Esophagus muscularis mucosa (tissue), 4 donors: ENCODE measurements around the gene NANOS3. TPM values are rescaled to one million over a fixed set of nuclear protein-coding genes. Genes with fewer than 3 reads are reported as not detected.

Source experiments
- DNase-seq: peaks from one replicate; pipeline ENCODE4 v3.0.0-alpha.2; 2017; ENCODE audit errors: extremely low spot score
- H3K27ac ChIP-seq, 4 donors: fragments of 200-600 bp; sonication (generic); replicated peaks in 1 of 4; 1 replicate in 3 of 4; 2 replicates in 1 of 4; pipeline ENCODE4 v1.5.1; 2016 to 2019; ENCODE audit warnings: mild to moderate bottlenecking in 1 of 4
- H3K27me3 ChIP-seq, 4 donors: fragments of 200-600 bp; sonication (generic); one replicate each; pipeline versions ENCODE4 v1.5.1 to v1.6.0; 2016 to 2019
- H3K36me3 ChIP-seq, 4 donors: fragments of 200-600 bp; sonication (generic); one replicate each; pipeline ENCODE4 v1.5.1; 2016 to 2019
- H3K4me1 ChIP-seq, 4 donors: fragments of 200-600 bp; sonication (generic); one replicate each; pipeline ENCODE4 v1.5.1; 2016 to 2019
- H3K4me3 ChIP-seq, 4 donors: fragments of 200-600 bp; sonication (generic); 1 replicate in 2 of 4; 2 replicates in 2 of 4; pipeline ENCODE4 v1.5.1; 2016 to 2019; ENCODE audit warnings: mild to moderate bottlenecking in 4 of 4, moderate library complexity in 1 of 4
- H3K9me3 ChIP-seq, 4 donors: fragments of 200-600 bp; sonication (generic); 1 replicate in 3 of 4; 2 replicates in 1 of 4; pipeline ENCODE4 v1.5.1; 2016 to 2019
- EP300 ChIP-seq: sonication (generic); formaldehyde crosslinking; IDR thresholded peaks from one replicate; pipeline ENCODE4 v1.6.1; 2017; ENCODE audit warnings: antibody characterized with exemption
- POLR2A ChIP-seq: fragments of 450-650 bp; IDR thresholded peaks from one replicate; pipeline ENCODE4 v1.6.1; 2017; ENCODE audit warnings: antibody characterized with exemption, moderate library complexity, mild to moderate bottlenecking, low read depth
- POLR2AphosphoS5 ChIP-seq, 2 donors: sonication (generic); formaldehyde crosslinking; IDR thresholded peaks; one replicate each; pipeline ENCODE4 v1.6.1; 2017; ENCODE audit warnings: antibody characterized with exemption in 2 of 2
- WGBS: methylation state at CpG from one replicate; pipeline ENCODE4 v1.1.5; 2018; 5-methylcytosine and 5-hydroxymethylcytosine counted together
- intact Hi-C: fragments of 100-400 bp; cut with DNase I; formaldehyde crosslinking; loops from one replicate; pipeline ENCODE4 v1.15.1; 2023
- total RNA-seq, 4 donors: library from RNA; depleted of rRNA; stranded (reverse); fragments of >200 nt; gene quantifications; one replicate each; pipeline versions ENCODE4 v1.1.0 to v1.2.1, GENCODE V29; 2016
- TF ChIP-seq, protein P1 (sequence below), 3 experiments: fragments of 200-600 bp in 2 of 3; fragments of 450-650 bp in 1 of 3; sonication (generic) in 2 of 3; IDR thresholded peaks; one replicate each; pipeline ENCODE4 v1.5.1; 2017 to 2019; ENCODE audit warnings: antibody characterized with exemption in 3 of 3, mild to moderate bottlenecking in 2 of 3, moderate library complexity in 1 of 3

The NANOS3 gene
- total RNA-seq, 4 donors from 2014 or later, result not detected

- no peak overlapping the region for H3K4me3 ChIP-seq
- H3K36me3 ChIP-seq, result no peaks in the 10 kb centered on the region
- no peak for DNase-seq
- H3K27me3 ChIP-seq, result no peaks in the 10 kb centered on the region
- intact Hi-C loops, result no loop called here
- peaks cover 0 to 4% (median 0%) of the 10 kb centered on the region in 4 donors for H3K4me1 ChIP-seq
- no peaks in the 10 kb centered on the region for H3K9me3 ChIP-seq
- TF ChIP-seq POLR2A, result no peak
- WGBS, result 74% methylated on average over 9 of the region's 10 CpGs
- H3K27ac ChIP-seq, result no peak overlapping the region
Observed at GRCh38 chr19:13899393-13899792, 22.5 kb downstream of the NANOS3 start.

DNA sequence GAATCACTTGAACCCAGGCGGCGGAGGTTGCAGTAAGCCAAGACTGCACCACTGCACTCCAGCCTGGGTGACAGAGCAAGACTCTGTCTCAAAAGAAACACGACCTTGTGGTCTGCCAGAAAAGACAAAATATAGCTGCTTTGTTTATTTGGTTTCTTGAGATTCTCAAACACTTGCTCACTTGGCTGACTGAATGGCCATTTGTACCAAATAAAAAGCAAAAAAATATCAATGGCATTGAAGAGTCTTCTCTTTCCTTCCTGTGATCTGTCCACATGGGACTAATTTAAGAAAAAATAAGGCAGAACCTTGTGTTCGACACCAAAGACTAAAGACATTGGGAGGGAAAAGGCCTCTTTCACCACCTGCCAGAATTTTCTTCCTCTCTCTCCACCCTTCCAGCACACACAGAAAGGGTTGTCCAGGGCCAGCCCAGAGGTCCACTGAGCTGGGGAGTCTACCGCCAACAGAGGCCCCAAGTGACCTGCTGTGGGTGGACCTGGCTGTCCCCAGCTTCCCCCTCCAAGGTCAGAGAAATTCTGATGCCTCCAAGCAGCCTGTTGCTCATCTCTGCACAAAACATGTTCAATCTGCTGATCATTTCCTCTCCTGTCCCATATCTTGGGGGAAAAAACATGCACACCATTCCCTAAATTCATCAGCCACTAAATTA is 23.1 kb downstream of the NANOS3 start:
- no peak for DNase-seq
- H3K9me3 ChIP-seq, result no peaks in the 10 kb centered on the region
- H3K4me1 ChIP-seq, result peaks cover 0 to 6% (median 0%) of the 10 kb centered on the region in 4 donors
- 58% methylated on average over 5 of the region's 5 CpGs for WGBS
- intact Hi-C loops, result no loop called here
- H3K4me3 ChIP-seq, result no peak overlapping the region
- H3K27ac ChIP-seq, result no peak overlapping the region
- no peaks in the 10 kb centered on the region for H3K27me3 ChIP-seq
- no peaks in the 10 kb centered on the region for H3K36me3 ChIP-seq
- no peak for TF ChIP-seq POLR2A
- TF ChIP-seq EP300, result no peak
- TF ChIP-seq, protein P1, sequence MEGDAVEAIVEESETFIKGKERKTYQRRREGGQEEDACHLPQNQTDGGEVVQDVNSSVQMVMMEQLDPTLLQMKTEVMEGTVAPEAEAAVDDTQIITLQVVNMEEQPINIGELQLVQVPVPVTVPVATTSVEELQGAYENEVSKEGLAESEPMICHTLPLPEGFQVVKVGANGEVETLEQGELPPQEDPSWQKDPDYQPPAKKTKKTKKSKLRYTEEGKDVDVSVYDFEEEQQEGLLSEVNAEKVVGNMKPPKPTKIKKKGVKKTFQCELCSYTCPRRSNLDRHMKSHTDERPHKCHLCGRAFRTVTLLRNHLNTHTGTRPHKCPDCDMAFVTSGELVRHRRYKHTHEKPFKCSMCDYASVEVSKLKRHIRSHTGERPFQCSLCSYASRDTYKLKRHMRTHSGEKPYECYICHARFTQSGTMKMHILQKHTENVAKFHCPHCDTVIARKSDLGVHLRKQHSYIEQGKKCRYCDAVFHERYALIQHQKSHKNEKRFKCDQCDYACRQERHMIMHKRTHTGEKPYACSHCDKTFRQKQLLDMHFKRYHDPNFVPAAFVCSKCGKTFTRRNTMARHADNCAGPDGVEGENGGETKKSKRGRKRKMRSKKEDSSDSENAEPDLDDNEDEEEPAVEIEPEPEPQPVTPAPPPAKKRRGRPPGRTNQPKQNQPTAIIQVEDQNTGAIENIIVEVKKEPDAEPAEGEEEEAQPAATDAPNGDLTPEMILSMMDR (IDR thresholded peaks at IDR 0.05), result no peak
- no peak for TF ChIP-seq POLR2AphosphoS5 (IDR thresholded peaks at IDR 0.05)

GRCh38 chr19:13902993-13903555 is 26.1 kb downstream of the NANOS3 start:
- no peak for DNase-seq
- Histone ChIP-seq H3K4me3 (no peak overlapping the region), H3K27ac (no peak overlapping the region), H3K36me3 (no peaks in the 10 kb centered on the region), H3K27me3 (peaks cover 0 to 7% (median 0%) of the 10 kb centered on the region in 4 donors), H3K9me3 (no peaks in the 10 kb centered on the region), H3K4me1 (peaks cover 17 to 30% (median 21%) of the 10 kb centered on the region in 4 donors)
- WGBS, result 93% methylated on average over 4 of the region's 4 CpGs
- intact Hi-C loops, result no loop called here
- TF ChIP-seq, protein P1 (IDR thresholded peaks at IDR 0.05), result peak in 1 of 3 experiments; percentile 35
- no peak for TF ChIP-seq EP300

- intact Hi-C loops, result no loop called here
- H3K27ac ChIP-seq, result peak within 1 kb of the TSS; percentile 68 to 77 (median 76)
- H3K36me3 ChIP-seq, result peaks cover 7 to 18% (median 16%) of the 10 kb centered on the region in 4 donors
- peak; percentile 95 for DNase-seq
- peaks cover 17 to 27% (median 21%) of the 10 kb centered on the region in 4 donors for H3K4me1 ChIP-seq
- WGBS, result 33% methylated on average over 22 of the region's 86 CpGs
- H3K27me3 ChIP-seq, result peaks cover 0 to 7% (median 0%) of the 10 kb centered on the region in 4 donors
- no peaks in the 10 kb centered on the region for H3K9me3 ChIP-seq
- TF ChIP-seq, protein P1 (IDR thresholded peaks at IDR 0.05), result peak in 1 of 3 experiments; percentile 26
- TF ChIP-seq POLR2AphosphoS5 (IDR thresholded peaks at IDR 0.05) (peak; percentile 87 to 88), EP300 (no peak), POLR2A (peak; percentile 45)
- peak within 1 kb of the TSS; percentile 77 to 99 (median 90) for H3K4me3 ChIP-seq
Observed at GRCh38 chr19:13905634-13906520, 28.9 kb downstream of the NANOS3 start, which contains the start of the genes BRME1 and CC2D1A. BRME1 (minus strand) TSS chr19:13906117; CDS start chr19:13904892, 1,225 bp downstream. CC2D1A (plus strand) TSS chr19:13906201; CDS start chr19:13906442, 241 bp downstream.
